Measurements from ENCODE around the gene TMEM94.

The TMEM94 gene

DNA sequence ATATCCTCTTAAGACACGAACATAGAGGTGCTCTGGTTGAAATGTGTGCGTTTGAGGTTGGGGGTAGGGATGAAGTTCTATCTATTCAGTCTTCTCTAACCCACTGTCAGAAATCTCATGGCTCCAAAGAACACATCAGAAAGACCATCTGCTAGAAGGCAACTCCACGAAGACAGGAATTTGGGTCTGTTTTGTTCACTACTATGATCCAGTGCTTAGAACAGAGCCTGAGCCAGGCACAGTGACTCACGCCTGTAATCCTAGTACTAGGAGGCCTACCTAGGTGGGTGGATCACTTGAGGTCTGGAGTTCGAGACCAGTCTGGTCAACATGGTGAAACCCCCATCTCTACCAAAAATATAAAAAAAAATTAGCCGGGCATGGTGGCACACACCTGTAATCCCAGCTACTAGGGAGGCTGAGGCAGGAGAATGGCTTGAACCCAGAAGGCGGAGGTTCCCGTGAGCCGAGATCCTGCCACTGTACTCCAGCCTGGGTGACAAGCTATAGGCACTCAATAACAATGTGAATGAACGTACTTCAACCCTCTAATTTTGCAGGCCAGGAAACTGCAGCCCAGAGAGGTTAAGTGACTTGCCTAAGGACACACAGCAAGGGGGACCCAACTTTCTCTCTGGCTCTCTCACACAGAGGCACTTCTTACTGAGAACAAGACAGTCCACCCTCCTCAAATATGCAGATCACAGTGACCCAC is 56.6 kb downstream of the TMEM94 start:
- H3K18ac ChIP-seq (ENCODE audit: low read length), result no peak overlapping the region
- H2AFZ ChIP-seq (ENCODE audit: low read length), result no peak overlapping the region
- no peak for DNase-seq (ENCODE audit: low spot score)
- H3K79me1 ChIP-seq (ENCODE audit: low read depth, low read length), result peaks cover 27% of the 10 kb centered on the region
- H3K4ac ChIP-seq (ENCODE audit: low read length), result no peak overlapping the region
- no peak overlapping the region for H2AK5ac ChIP-seq (ENCODE audit: low read depth, low read length)
- no peak overlapping the region for H3K4me2 ChIP-seq (ENCODE audit: insufficient read depth, low read length, poor library complexity, severe bottlenecking)
- no peak overlapping the region for H4K91ac ChIP-seq (ENCODE audit: low read depth, low read length, poor library complexity)
- H2BK12ac ChIP-seq (ENCODE audit: low read length), result no peak overlapping the region
- no peak overlapping the region for H3K27ac ChIP-seq (replicated peaks; ENCODE audit: low read length)
- no peaks in the 10 kb centered on the region for H3K9me3 ChIP-seq (replicated peaks in 1 of 2; ENCODE audit: control insufficient read depth in 2 of 2, insufficient read depth in 1 of 2, low read depth in 1 of 2, low read length in 2 of 2)
- whole genome bisulfite sequencing, 2 donors (ENCODE audit: extremely low coverage in 2 of 2, insufficient read length in 2 of 2, insufficient replicate concordance in 1 of 2), result no CpG with 5 or more reads among the region's 10 CpGs
- H3K23ac ChIP-seq (ENCODE audit: low read depth, low read length, poor library complexity), result peak overlapping the region; percentile 80
- no peak overlapping the region for H2BK15ac ChIP-seq (ENCODE audit: low read length)
- peak overlapping the region; percentile 17 for H4K8ac ChIP-seq (ENCODE audit: low read depth, low read length)
- H3K14ac ChIP-seq (ENCODE audit: low read length), result no peak overlapping the region
- no peak overlapping the region for H2BK5ac ChIP-seq (ENCODE audit: low read length)
- H3K4me3 ChIP-seq (ENCODE audit: low read length in 2 of 2), result peak overlapping the region in 1 of 2 donors; percentile 67
- peaks cover 14 to 18% of the 10 kb centered on the region in 2 donors for H3K4me1 ChIP-seq (ENCODE audit: control insufficient read depth in 2 of 2, insufficient read depth in 1 of 2, low read depth in 1 of 2, low read length in 2 of 2)
- H3K27me3 ChIP-seq (ENCODE audit: control insufficient read depth in 3 of 3, insufficient read depth in 3 of 3, low read depth in 1 of 3, low read length in 3 of 3), result no peaks in the 10 kb centered on the region
- H3K9ac ChIP-seq (ENCODE audit: low read depth, low read length, poor library complexity), result peak overlapping the region; percentile 60
- no peak overlapping the region for H2BK120ac ChIP-seq (ENCODE audit: low read depth, low read length)
- H3K36me3 ChIP-seq (replicated peaks in 1 of 2; ENCODE audit: control insufficient read depth in 2 of 2, insufficient read depth in 2 of 2, low read length in 2 of 2), result peaks cover 11 to 60% of the 10 kb centered on the region in 2 donors

DNA sequence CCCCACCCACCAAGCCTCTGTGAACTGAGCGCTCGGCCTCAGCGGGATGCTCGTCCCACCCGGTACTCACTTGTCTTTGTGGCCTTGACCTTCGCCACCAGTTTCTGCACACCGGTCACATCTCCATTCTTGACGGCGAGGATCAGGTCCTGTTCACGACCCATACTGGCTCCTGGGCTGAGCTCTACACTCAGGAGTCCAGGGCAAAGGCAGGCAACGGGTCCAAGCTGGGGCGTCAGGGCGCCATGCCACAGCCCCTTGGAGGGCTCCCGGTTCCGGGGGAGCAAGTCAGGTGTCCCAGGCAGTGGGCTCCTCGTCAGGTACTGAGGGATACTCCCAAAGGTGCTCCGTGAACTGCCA is 57.2 kb downstream of the TMEM94 start:
- no peak overlapping the region for H3K27ac ChIP-seq (replicated peaks; ENCODE audit: low read length)
- peak overlapping the region; percentile 71 for H2BK5ac ChIP-seq (ENCODE audit: low read length)
- H3K27me3 ChIP-seq (ENCODE audit: control insufficient read depth in 3 of 3, insufficient read depth in 3 of 3, low read depth in 1 of 3, low read length in 3 of 3), result no peaks in the 10 kb centered on the region
- H2AFZ ChIP-seq (ENCODE audit: low read length), result no peak overlapping the region
- H3K4me3 ChIP-seq (ENCODE audit: low read length in 2 of 2), result peak overlapping the region in 1 of 2 donors; percentile 67
- H3K9ac ChIP-seq (ENCODE audit: low read depth, low read length, poor library complexity), result peak overlapping the region; percentile 60
- peak overlapping the region; percentile 66 for H2AK5ac ChIP-seq (ENCODE audit: low read depth, low read length)
- no peak overlapping the region for H2BK120ac ChIP-seq (ENCODE audit: low read depth, low read length)
- peak overlapping the region; percentile 19 for H3K18ac ChIP-seq (ENCODE audit: low read length)
- H3K79me1 ChIP-seq (ENCODE audit: low read depth, low read length), result peaks cover 27% of the 10 kb centered on the region
- H3K14ac ChIP-seq (ENCODE audit: low read length), result no peak overlapping the region
- H4K8ac ChIP-seq (ENCODE audit: low read depth, low read length), result peak overlapping the region; percentile 17
- no peaks in the 10 kb centered on the region for H3K9me3 ChIP-seq (replicated peaks in 1 of 2; ENCODE audit: control insufficient read depth in 2 of 2, insufficient read depth in 1 of 2, low read depth in 1 of 2, low read length in 2 of 2)
- H3K36me3 ChIP-seq (replicated peaks in 1 of 2; ENCODE audit: control insufficient read depth in 2 of 2, insufficient read depth in 2 of 2, low read length in 2 of 2), result peaks cover 16 to 60% of the 10 kb centered on the region in 2 donors
- no peak for DNase-seq (ENCODE audit: low spot score)
- H3K4me2 ChIP-seq (ENCODE audit: insufficient read depth, low read length, poor library complexity, severe bottlenecking), result no peak overlapping the region
- no peak overlapping the region for H2BK15ac ChIP-seq (ENCODE audit: low read length)
- peaks cover 12 to 18% of the 10 kb centered on the region in 2 donors for H3K4me1 ChIP-seq (ENCODE audit: control insufficient read depth in 2 of 2, insufficient read depth in 1 of 2, low read depth in 1 of 2, low read length in 2 of 2)
- H3K23ac ChIP-seq (ENCODE audit: low read depth, low read length, poor library complexity), result peak overlapping the region; percentile 80
- H3K4ac ChIP-seq (ENCODE audit: low read length), result peak overlapping the region; percentile 37
- no CpG with 5 or more reads among the region's 17 CpGs for WGBS, 2 donors (ENCODE audit: extremely low coverage in 2 of 2, insufficient read length in 2 of 2, insufficient replicate concordance in 1 of 2)
- H2BK12ac ChIP-seq (ENCODE audit: low read length), result no peak overlapping the region
- no peak overlapping the region for H4K91ac ChIP-seq (ENCODE audit: low read depth, low read length, poor library complexity)

DNA sequence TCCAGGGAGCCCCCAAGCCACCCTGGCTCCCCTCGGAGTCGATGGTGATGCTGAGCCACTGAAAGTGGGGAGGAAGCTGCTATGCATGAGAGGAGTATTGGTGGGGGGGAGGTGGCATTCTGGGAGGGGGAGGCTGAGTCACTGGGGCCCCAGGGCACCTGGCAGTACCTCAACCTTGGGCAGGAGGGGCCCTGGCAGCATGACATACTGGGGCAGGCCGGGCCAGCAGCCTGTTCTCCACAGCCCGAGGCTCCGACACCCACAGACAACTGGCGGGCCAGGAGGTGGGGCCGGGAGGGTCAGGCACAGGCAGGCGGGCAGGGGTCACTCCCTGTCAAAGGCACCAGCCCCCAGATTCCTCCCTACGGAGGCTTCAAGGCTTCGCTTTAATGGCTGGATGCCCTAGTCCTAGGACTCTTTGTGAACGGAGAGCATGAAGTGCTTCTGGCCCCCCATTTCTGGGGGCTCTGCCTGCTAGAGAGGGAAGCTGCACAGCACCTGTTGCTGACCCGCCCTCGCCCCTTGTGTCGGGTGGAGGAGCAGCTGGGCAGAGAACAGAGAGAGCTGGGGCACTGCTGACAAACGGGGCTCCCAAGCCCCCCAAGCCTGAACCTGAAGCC is 58.0 kb downstream of the TMEM94 start:
- H3K23ac ChIP-seq (ENCODE audit: low read depth, low read length, poor library complexity), result peak overlapping the region; percentile 60
- peak overlapping the region; percentile 97 for H3K14ac ChIP-seq (ENCODE audit: low read length)
- H2BK12ac ChIP-seq (ENCODE audit: low read length), result peak overlapping the region; percentile 16
- no peaks in the 10 kb centered on the region for H3K9me3 ChIP-seq (replicated peaks in 1 of 2; ENCODE audit: control insufficient read depth in 2 of 2, insufficient read depth in 1 of 2, low read depth in 1 of 2, low read length in 2 of 2)
- DNase-seq (ENCODE audit: low spot score), result no peak
- peak overlapping the region; percentile 98 for H3K4me2 ChIP-seq (ENCODE audit: insufficient read depth, low read length, poor library complexity, severe bottlenecking)
- H3K36me3 ChIP-seq (replicated peaks in 1 of 2; ENCODE audit: control insufficient read depth in 2 of 2, insufficient read depth in 2 of 2, low read length in 2 of 2), result peaks cover 22 to 62% of the 10 kb centered on the region in 2 donors
- H2BK120ac ChIP-seq (ENCODE audit: low read depth, low read length), result no peak overlapping the region
- H3K4ac ChIP-seq (ENCODE audit: low read length), result no peak overlapping the region
- H4K8ac ChIP-seq (ENCODE audit: low read depth, low read length), result no peak overlapping the region
- H3K27ac ChIP-seq (replicated peaks; ENCODE audit: low read length), result no peak overlapping the region
- H2BK5ac ChIP-seq (ENCODE audit: low read length), result peak overlapping the region; percentile 99
- peak overlapping the region; percentile 99 for H2AFZ ChIP-seq (ENCODE audit: low read length)
- H3K4me1 ChIP-seq (ENCODE audit: control insufficient read depth in 2 of 2, insufficient read depth in 1 of 2, low read depth in 1 of 2, low read length in 2 of 2), result peaks cover 12 to 18% of the 10 kb centered on the region in 2 donors
- H3K79me1 ChIP-seq (ENCODE audit: low read depth, low read length), result peaks cover 27% of the 10 kb centered on the region
- no peak overlapping the region for H4K91ac ChIP-seq (ENCODE audit: low read depth, low read length, poor library complexity)
- peak overlapping the region; percentile 66 for H2AK5ac ChIP-seq (ENCODE audit: low read depth, low read length)
- H2BK15ac ChIP-seq (ENCODE audit: low read length), result peak overlapping the region; percentile 89
- no CpG with 5 or more reads among the region's 15 CpGs for WGBS, 2 donors (ENCODE audit: extremely low coverage in 2 of 2, insufficient read length in 2 of 2, insufficient replicate concordance in 1 of 2)
- H3K4me3 ChIP-seq (ENCODE audit: low read length in 2 of 2), result peak overlapping the region; percentile 67 to 89
- H3K9ac ChIP-seq (ENCODE audit: low read depth, low read length, poor library complexity), result peak overlapping the region; percentile 91
- peak overlapping the region; percentile 99 for H3K18ac ChIP-seq (ENCODE audit: low read length)
- no peaks in the 10 kb centered on the region for H3K27me3 ChIP-seq (ENCODE audit: control insufficient read depth in 3 of 3, insufficient read depth in 3 of 3, low read depth in 1 of 3, low read length in 3 of 3)

GRCh38 chr17:75514919-75515495 is 58.6 kb downstream of the TMEM94 start:
- Histone ChIP-seq H2AK5ac (ENCODE audit: low read depth, low read length) (peak overlapping the region; percentile 66), H3K18ac (ENCODE audit: low read length) (peak overlapping the region; percentile 99), H2AFZ (ENCODE audit: low read length) (peak overlapping the region; percentile 99), H3K4me3 (ENCODE audit: low read length in 2 of 2) (peak overlapping the region; percentile 67 to 89), H2BK12ac (ENCODE audit: low read length) (peak overlapping the region; percentile 22), H2BK15ac (ENCODE audit: low read length) (peak overlapping the region; percentile 89), H3K4me2 (ENCODE audit: insufficient read depth, low read length, poor library complexity, severe bottlenecking) (peak overlapping the region; percentile 98), H3K14ac (ENCODE audit: low read length) (peak overlapping the region; percentile 97), H2BK5ac (ENCODE audit: low read length) (peak overlapping the region; percentile 99), H3K36me3 (replicated peaks in 1 of 2; ENCODE audit: control insufficient read depth in 2 of 2, insufficient read depth in 2 of 2, low read length in 2 of 2) (peaks cover 22 to 63% of the 10 kb centered on the region in 2 donors), H3K9ac (ENCODE audit: low read depth, low read length, poor library complexity) (peak overlapping the region; percentile 91), H2BK120ac (ENCODE audit: low read depth, low read length) (no peak overlapping the region), H3K4ac (ENCODE audit: low read length) (no peak overlapping the region), H4K91ac (ENCODE audit: low read depth, low read length, poor library complexity) (no peak overlapping the region), H3K23ac (ENCODE audit: low read depth, low read length, poor library complexity) (peak overlapping the region; percentile 25), H3K27me3 (ENCODE audit: control insufficient read depth in 3 of 3, insufficient read depth in 3 of 3, low read depth in 1 of 3, low read length in 3 of 3) (no peaks in the 10 kb centered on the region), H3K9me3 (replicated peaks in 1 of 2; ENCODE audit: control insufficient read depth in 2 of 2, insufficient read depth in 1 of 2, low read depth in 1 of 2, low read length in 2 of 2) (no peaks in the 10 kb centered on the region), H4K8ac (ENCODE audit: low read depth, low read length) (no peak overlapping the region), H3K79me1 (ENCODE audit: low read depth, low read length) (peaks cover 24% of the 10 kb centered on the region), H3K4me1 (ENCODE audit: control insufficient read depth in 2 of 2, insufficient read depth in 1 of 2, low read depth in 1 of 2, low read length in 2 of 2) (peaks cover 12 to 18% of the 10 kb centered on the region in 2 donors), H3K27ac (replicated peaks; ENCODE audit: low read length) (no peak overlapping the region)
- peak; percentile 52 for DNase-seq (ENCODE audit: low spot score)
- WGBS, 2 donors (ENCODE audit: extremely low coverage in 2 of 2, insufficient read length in 2 of 2, insufficient replicate concordance in 1 of 2), result no CpG with 5 or more reads among the region's 50 CpGs

Measured in neuronal stem cell (in vitro differentiated cells).